NCI-H526 (cell line): ENCODE results near the gene MAP3K21.
A peak's percentile ranks its signal among the peaks of the same experiment; 100 is the strongest.

Experiments
- DNase-seq, 2 experiments: peaks; one replicate each; lab custom pipeline; 2025; lab: John Stamatoyannopoulos, UW

The MAP3K21 gene

GRCh38 chr1:233389169-233389568 is 61.6 kb downstream of the MAP3K21 start:
- no peak for DNase-seq

- no peak for DNase-seq
Observed at GRCh38 chr1:233389893-233390292, 62.4 kb downstream of the MAP3K21 start.

- no peak for DNase-seq
Observed at GRCh38 chr1:233390842-233391737, 63.6 kb downstream of the MAP3K21 start.

GRCh38 chr1:233393084-233393840 is 65.7 kb downstream of the MAP3K21 start:
- DNase-seq: no peak

GRCh38 chr1:233393926-233394680 is 66.6 kb downstream of the MAP3K21 start:
- peak; percentile 31 to 63 for DNase-seq

GRCh38 chr1:233394860-233395717 is 67.6 kb downstream of the MAP3K21 start:
- DNase-seq: peak; percentile 30 to 60

- no peak for DNase-seq
Observed at GRCh38 chr1:233395863-233396646, 68.5 kb downstream of the MAP3K21 start.

- DNase-seq: no peak
Observed at GRCh38 chr1:233406339-233406960, 78.9 kb downstream of the MAP3K21 start.

GRCh38 chr1:233406994-233407631 is 79.6 kb downstream of the MAP3K21 start:
- DNase-seq: no peak

GRCh38 chr1:233409540-233409939 is 82.0 kb downstream of the MAP3K21 start:
- no peak for DNase-seq

- no peak for DNase-seq
Observed at GRCh38 chr1:233410906-233411305, 83.4 kb downstream of the MAP3K21 start.

GRCh38 chr1:233412812-233413211 is 85.3 kb downstream of the MAP3K21 start:
- no peak for DNase-seq

- DNase-seq: no peak
Observed at GRCh38 chr1:233421293-233421692, 93.8 kb downstream of the MAP3K21 start.

- DNase-seq: no peak
Observed at GRCh38 chr1:233424779-233425178, 97.3 kb downstream of the MAP3K21 start.

- DNase-seq: no peak
Observed at GRCh38 chr1:233427907-233428306, 100.4 kb downstream of the MAP3K21 start.

GRCh38 chr1:233431753-233432403 is 104.4 kb downstream of the MAP3K21 start:
- DNase-seq: no peak

- DNase-seq: no peak
Observed at GRCh38 chr1:233432916-233433315, 105.4 kb downstream of the MAP3K21 start.

GRCh38 chr1:233433436-233434210 is 106.1 kb downstream of the MAP3K21 start:
- no peak for DNase-seq
